SK-N-MC (cell line): ENCODE results near the gene KIF2B.

Experiments
- FOXP2 ChIP-seq: optimal IDR thresholded peaks from 2 replicates; pipeline ENCODE3; 2011; ENCODE audit warnings: mild to moderate bottlenecking, moderate library complexity; ENCODE audit not compliant: insufficient read depth; ENCODE audit errors: extremely low read length, control extremely low read depth
- POLR2AphosphoS5 ChIP-seq: IDR thresholded peaks from 2 replicates; pipeline ENCODE4 v1.6.1; 2012; ENCODE audit warnings: mild to moderate bottlenecking, low read depth, low read length, borderline replicate concordance

GRCh38 chr17:53822764-53823163, at the start of gene KIF2B:
- TF ChIP-seq FOXP2, result no peak
- TF ChIP-seq POLR2AphosphoS5, result no peak
